ENCODE measurements around the gene DNAJC7.

Gene DNAJC7

GRCh38 chr17:41989702-41990419 is 27.4 kb downstream of the DNAJC7 start:
- no peak overlapping the region for H3K27ac ChIP-seq
- TF ChIP-seq, protein P1, sequence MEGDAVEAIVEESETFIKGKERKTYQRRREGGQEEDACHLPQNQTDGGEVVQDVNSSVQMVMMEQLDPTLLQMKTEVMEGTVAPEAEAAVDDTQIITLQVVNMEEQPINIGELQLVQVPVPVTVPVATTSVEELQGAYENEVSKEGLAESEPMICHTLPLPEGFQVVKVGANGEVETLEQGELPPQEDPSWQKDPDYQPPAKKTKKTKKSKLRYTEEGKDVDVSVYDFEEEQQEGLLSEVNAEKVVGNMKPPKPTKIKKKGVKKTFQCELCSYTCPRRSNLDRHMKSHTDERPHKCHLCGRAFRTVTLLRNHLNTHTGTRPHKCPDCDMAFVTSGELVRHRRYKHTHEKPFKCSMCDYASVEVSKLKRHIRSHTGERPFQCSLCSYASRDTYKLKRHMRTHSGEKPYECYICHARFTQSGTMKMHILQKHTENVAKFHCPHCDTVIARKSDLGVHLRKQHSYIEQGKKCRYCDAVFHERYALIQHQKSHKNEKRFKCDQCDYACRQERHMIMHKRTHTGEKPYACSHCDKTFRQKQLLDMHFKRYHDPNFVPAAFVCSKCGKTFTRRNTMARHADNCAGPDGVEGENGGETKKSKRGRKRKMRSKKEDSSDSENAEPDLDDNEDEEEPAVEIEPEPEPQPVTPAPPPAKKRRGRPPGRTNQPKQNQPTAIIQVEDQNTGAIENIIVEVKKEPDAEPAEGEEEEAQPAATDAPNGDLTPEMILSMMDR (conservative IDR thresholded peaks at IDR 0.05): no peak

DNA sequence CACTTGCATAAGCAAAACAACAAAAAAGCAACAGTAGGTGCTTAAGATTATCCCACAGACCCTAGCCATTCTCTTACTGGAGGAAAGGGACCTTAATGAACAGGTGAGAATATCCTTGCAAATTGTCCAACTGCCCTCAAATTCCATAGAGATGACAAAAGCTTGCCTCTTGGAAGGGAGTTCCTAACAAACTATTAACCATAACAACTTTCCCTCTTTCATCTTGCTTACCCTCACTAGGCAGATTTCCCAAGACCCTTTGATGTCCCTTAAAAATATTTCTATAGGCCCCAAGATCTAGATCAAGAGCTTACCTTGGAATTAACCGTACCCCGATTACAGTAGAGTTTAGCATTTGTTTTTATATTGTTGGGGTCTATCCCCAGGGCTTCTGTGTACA is 28.8 kb downstream of the DNAJC7 start:
- H3K27ac ChIP-seq: no peak overlapping the region
- TF ChIP-seq, protein P1 (conservative IDR thresholded peaks at IDR 0.05): no peak

DNA sequence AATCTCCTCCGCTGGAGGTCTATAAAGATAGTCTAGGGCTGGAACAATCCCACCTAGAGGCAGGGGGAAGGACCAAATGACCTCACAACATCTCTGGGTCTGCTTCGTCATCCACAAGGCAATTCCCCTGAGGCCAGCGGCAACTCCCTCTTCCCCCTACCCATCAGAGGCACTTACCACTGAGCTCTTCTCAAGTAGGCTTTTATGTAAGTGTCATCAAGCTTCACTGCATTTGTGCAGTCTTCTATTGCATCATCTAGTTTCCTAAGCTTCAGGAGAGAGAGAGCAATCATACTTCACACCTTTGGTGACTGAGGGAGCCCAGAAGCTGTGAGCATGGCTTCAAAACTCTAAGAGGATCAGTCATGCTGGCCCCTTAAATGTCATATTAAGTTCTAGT is 29.6 kb downstream of the DNAJC7 start:
- TF ChIP-seq, protein P1 (conservative IDR thresholded peaks at IDR 0.05): no peak
- no peak overlapping the region for H3K27ac ChIP-seq

- no peak overlapping the region for H3K27ac ChIP-seq
- TF ChIP-seq, protein P1 (conservative IDR thresholded peaks at IDR 0.05): no peak
These were observed 30.6 kb downstream of the DNAJC7 start for GRCh38 chr17:41986634-41987033.

DNA sequence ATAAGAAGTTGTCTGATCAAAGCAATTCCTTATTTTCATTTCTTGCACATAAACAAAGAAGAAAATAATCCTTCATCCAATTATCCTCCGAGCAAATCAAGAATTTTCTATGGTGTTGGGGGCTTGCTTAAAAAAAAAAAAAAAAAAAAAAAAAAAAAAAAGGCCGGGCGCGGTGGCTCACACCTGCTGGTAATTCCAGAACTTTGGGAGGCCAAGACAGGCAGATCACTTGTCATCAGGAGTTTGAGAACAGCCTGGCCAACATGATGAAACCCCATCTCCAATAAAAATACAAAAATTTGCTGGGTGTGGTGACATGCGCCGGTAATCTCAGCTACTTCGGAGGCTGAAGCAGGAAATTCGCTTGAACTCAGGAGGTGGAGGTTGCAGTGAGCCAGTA is 31.3 kb downstream of the DNAJC7 start:
- H3K27ac ChIP-seq: no peak overlapping the region
- TF ChIP-seq, protein P1 (conservative IDR thresholded peaks at IDR 0.05): no peak

- TF ChIP-seq, protein P1 (conservative IDR thresholded peaks at IDR 0.05): no peak
- no peak overlapping the region for H3K27ac ChIP-seq
These were observed 32.8 kb downstream of the DNAJC7 start for GRCh38 chr17:41984454-41984853.

- TF ChIP-seq, protein P1 (conservative IDR thresholded peaks at IDR 0.05): no peak
- no peak overlapping the region for H3K27ac ChIP-seq
These were observed 35.0 kb downstream of the DNAJC7 start for GRCh38 chr17:41982026-41982760.
